MCF 10A (cell line): ENCODE data around the gene GARIN5A. TPM values are rescaled to one million over a fixed set of nuclear protein-coding genes. Genes with fewer than 3 reads are reported as not detected.

ENCODE experiments used
- BruUV-seq: library from RNA; stranded (reverse); fragments of 400-500 nt; replicated peaks from 2 replicates; lab custom pipeline; 2021; lab: Mats Ljungman, UMichigan
- CTCF ChIA-PET: fragments of 300-600 bp; sonication (Branson Sonifier 250); formaldehyde crosslinking; extraction: SDS; loops from one replicate; lab custom pipeline; 2021; ENCODE audit warnings: antibody characterized with exemption, inconsistent platforms; lab: Yijun Ruan, JAX
- POLR2A ChIA-PET: fragments of 300-600, 350-650 bp; sonication (Branson Sonifier 250); formaldehyde crosslinking; extraction: SDS; loops from one replicate; lab custom pipeline; 2020; ENCODE audit warnings: antibody characterized with exemption, inconsistent platforms; lab: Yijun Ruan, JAX
- DNase-seq: peaks from one replicate; pipeline ENCODE4 v3.0.0-alpha.2; 2018; ENCODE audit not compliant: unreplicated experiment
- H3K27ac Mint-ChIP-seq: one replicate; pipeline ENCODE4 v1.8.0; 2022; ENCODE audit warnings: mild to moderate bottlenecking, low read depth, mixed read lengths; ENCODE audit not compliant: unreplicated experiment
- H3K27me3 Mint-ChIP-seq: one replicate; pipeline ENCODE4 v1.8.0; 2022; ENCODE audit warnings: mixed read lengths; ENCODE audit not compliant: insufficient read depth, unreplicated experiment
- H3K36me3 Mint-ChIP-seq: one replicate; pipeline ENCODE4 v1.8.0; 2022; ENCODE audit warnings: mild to moderate bottlenecking, moderate library complexity, mixed read lengths; ENCODE audit not compliant: insufficient read depth, unreplicated experiment
- H3K4me1 Mint-ChIP-seq: one replicate; pipeline ENCODE4 v1.8.0; 2022; ENCODE audit warnings: mixed read lengths; ENCODE audit not compliant: insufficient read depth, unreplicated experiment
- H3K4me3 Mint-ChIP-seq: one replicate; pipeline ENCODE4 v1.8.0; 2022; ENCODE audit warnings: mild to moderate bottlenecking, moderate library complexity, mixed read lengths; ENCODE audit not compliant: unreplicated experiment
- H3K9me3 Mint-ChIP-seq: one replicate; pipeline ENCODE4 v1.8.0; 2022; ENCODE audit warnings: mixed read lengths; ENCODE audit not compliant: unreplicated experiment
- CTCF ChIP-seq: fragments of 200-600 bp; IDR thresholded peaks from one replicate; pipeline ENCODE4 v1.8.0; 2022; ENCODE audit warnings: antibody characterized with exemption, mild to moderate bottlenecking; ENCODE audit not compliant: unreplicated experiment
- intact Hi-C: fragments of 100-400 bp; cut with micrococcal nuclease; formaldehyde crosslinking; loops from 2 replicates; pipeline ENCODE4 v1.14.1; 2022
- total RNA-seq: library from RNA; stranded (reverse); gene quantifications from 2 replicates; pipeline ENCODE4 v1.2.3, GENCODE V29; 2022

GARIN5A gene
- total RNA-seq, 1 experiment from 2014 or later, result 1.5 TPM

DNA sequence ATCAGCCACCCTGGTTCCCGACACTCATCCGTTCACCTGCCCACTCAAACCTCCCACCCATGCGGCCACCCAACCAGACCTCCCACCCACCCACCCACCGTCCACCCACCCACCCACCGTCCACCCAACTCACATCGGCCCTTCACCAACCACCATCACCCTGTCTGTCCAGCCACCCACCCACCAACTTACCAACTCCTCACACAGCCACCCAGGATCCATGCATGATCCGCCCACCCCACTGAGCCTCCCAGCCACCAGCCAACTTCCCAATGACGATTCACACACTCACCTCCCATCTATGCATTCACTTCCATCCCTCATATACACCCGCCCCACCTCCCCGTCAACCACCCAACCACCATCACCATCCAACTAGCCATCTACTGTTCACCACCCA lies 30.1 kb upstream of the GARIN5A start:
- POLR2A ChIA-PET, result no interaction called here
- Mint-ChIP-seq H3K4me1 (peaks cover 12% of the 10 kb centered on the region), H3K4me3 (no peak overlapping the region), H3K36me3 (no peaks in the 10 kb centered on the region), H3K27ac (no peak overlapping the region), H3K27me3 (no peaks in the 10 kb centered on the region), H3K9me3 (no peaks in the 10 kb centered on the region)
- TF ChIP-seq CTCF, result no peak
- BruUV-seq, result no TSS peak
- intact Hi-C loops, result no loop called here
- CTCF ChIA-PET, result no interaction called here
- no peak for DNase-seq

- BruUV-seq, result no TSS peak
- Mint-ChIP-seq H3K4me1 (peaks cover 6% of the 10 kb centered on the region), H3K36me3 (no peaks in the 10 kb centered on the region), H3K4me3 (no peak overlapping the region), H3K27ac (no peak overlapping the region), H3K27me3 (no peaks in the 10 kb centered on the region), H3K9me3 (no peaks in the 10 kb centered on the region)
- DNase-seq, result no peak
- ChIA-PET POLR2A (no interaction called here), CTCF (no interaction called here)
- no peak for TF ChIP-seq CTCF
- intact Hi-C loops, result no loop called here
Observed at GRCh38 chr19:50505856-50506611, 29.4 kb upstream of the GARIN5A start.

DNA sequence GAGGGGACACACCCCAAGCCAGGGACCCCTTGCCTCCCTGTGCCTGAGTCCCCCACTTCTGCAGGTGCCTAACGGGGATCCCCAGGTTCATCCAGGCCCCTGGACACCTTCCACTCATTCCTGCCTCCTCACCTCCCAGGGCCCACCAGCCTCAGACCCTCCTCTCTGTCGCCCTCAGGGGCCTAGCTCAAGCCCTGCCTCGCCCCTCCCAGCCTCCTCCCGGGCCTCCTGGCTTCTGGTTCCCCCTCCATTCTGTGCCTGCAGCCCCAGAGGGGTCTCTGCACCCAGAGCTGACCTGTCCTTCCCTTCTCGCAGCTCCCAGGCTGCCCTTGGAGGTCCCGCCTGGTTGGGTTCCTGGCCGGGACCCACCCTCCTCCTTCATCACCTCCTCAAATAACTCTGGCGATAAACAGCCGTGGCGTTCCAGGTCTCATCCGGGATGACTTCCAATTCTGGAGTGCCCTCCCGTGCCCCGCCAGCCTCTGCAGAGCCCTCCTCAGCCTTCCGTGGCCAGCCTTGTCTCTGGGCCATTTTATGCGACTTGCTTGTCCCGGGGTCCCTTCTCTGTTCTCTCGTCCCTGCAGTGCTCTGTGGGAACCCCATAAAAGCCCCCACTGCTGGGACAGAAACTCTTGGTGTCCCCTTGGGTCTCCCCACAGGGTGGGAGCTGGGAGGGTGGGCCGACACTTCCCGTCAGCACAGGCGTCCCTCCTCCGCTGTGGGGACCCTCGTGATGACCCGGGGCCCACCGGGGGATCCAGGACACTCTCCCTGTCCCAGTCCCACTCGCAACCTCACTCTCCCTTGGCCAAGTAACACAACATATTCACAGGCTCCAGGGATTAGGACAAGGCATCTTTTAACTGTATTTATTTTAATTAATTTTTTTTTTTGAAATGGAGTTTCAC lies 25.2 kb upstream of the GARIN5A start:
- no peak for TF ChIP-seq CTCF
- no peaks in the 10 kb centered on the region for H3K9me3 Mint-ChIP-seq
- BruUV-seq, result no TSS peak
- H3K27me3 Mint-ChIP-seq, result no peaks in the 10 kb centered on the region
- H3K36me3 Mint-ChIP-seq, result no peaks in the 10 kb centered on the region
- POLR2A ChIA-PET, result no interaction called here
- no peak for DNase-seq
- no peak overlapping the region for H3K27ac Mint-ChIP-seq
- intact Hi-C loops, result no loop called here
- CTCF ChIA-PET, result no interaction called here
- H3K4me1 Mint-ChIP-seq, result no peaks in the 10 kb centered on the region
- H3K4me3 Mint-ChIP-seq, result no peak overlapping the region

DNA sequence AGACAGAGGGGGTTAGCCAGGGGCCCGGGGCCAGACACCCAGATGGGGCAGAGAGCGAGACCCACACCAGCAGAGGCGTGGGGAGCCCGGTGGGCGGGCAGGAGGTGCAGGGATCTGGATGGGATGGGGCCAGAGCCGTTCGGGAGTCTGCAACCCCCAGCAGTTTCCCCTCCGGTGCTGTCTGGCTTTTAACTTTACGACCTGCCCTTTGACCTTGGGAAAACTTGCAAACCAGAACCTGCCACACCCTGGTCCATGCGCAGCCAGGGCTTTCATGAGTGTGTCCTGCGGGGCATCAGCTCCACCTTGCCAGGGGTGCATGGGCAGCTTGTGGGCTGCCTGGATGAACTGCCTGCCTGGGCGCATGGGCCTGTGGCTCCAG lies 24.5 kb upstream of the GARIN5A start:
- no peaks in the 10 kb centered on the region for H3K4me1 Mint-ChIP-seq
- H3K9me3 Mint-ChIP-seq, result no peaks in the 10 kb centered on the region
- H3K27me3 Mint-ChIP-seq, result no peaks in the 10 kb centered on the region
- BruUV-seq, result no TSS peak
- peaks cover 2% of the 10 kb centered on the region for H3K36me3 Mint-ChIP-seq
- CTCF ChIA-PET, result no interaction called here
- no peak overlapping the region for H3K4me3 Mint-ChIP-seq
- no peak for DNase-seq
- TF ChIP-seq CTCF, result no peak
- intact Hi-C loops, result no loop called here
- H3K27ac Mint-ChIP-seq, result no peak overlapping the region
- POLR2A ChIA-PET, result no interaction called here
